Esophagus (tissue), 2 donors: ENCODE data around the gene BOD1. TPM values are rescaled to one million over a fixed set of nuclear protein-coding genes. Genes with fewer than 3 reads are reported as not detected.

Source experiments
- H3K27ac ChIP-seq, 2 donors: one replicate each; pipeline ENCODE4 v1.5.1; 2013; ENCODE audit warnings: low read depth in 2 of 2, mild to moderate bottlenecking in 2 of 2, inconsistent platforms in 1 of 2, low read length in 1 of 2, moderate library complexity in 1 of 2
- H3K27me3 ChIP-seq, 2 donors: one replicate each; pipeline ENCODE4 v1.6.1; 2013; ENCODE audit warnings: low read length in 2 of 2, control low read depth in 1 of 2, mild to moderate bottlenecking in 1 of 2; ENCODE audit not compliant: insufficient read depth in 2 of 2, control insufficient read depth in 1 of 2
- H3K36me3 ChIP-seq, 2 donors: one replicate each; pipeline ENCODE4 v1.6.1; 2013; ENCODE audit warnings: low read length in 1 of 2; ENCODE audit not compliant: control insufficient read depth in 2 of 2, insufficient read depth in 2 of 2
- H3K4me1 ChIP-seq, 2 donors: one replicate each; pipeline ENCODE4 v1.6.1; 2013; ENCODE audit warnings: low read length in 1 of 2; ENCODE audit not compliant: control insufficient read depth in 2 of 2, insufficient read depth in 2 of 2
- H3K4me3 ChIP-seq, 2 donors: one replicate each; pipeline ENCODE4 v1.5.1; 2013; ENCODE audit warnings: low read length in 2 of 2, mild to moderate bottlenecking in 2 of 2, low read depth in 1 of 2, moderate library complexity in 1 of 2
- H3K9me3 ChIP-seq, 2 donors: one replicate each; pipeline ENCODE4 v1.6.1; 2013; ENCODE audit warnings: mild to moderate bottlenecking in 2 of 2, low read depth in 1 of 2, low read length in 1 of 2, moderate library complexity in 1 of 2; ENCODE audit not compliant: control insufficient read depth in 2 of 2, insufficient read depth in 1 of 2
- WGBS, 2 donors: extraction: QIAGEN DNeasy Blood & Tissue Kit; methylation state at CpG; one replicate each; pipeline ENCODE4 v1.1.7; 2013; 5-methylcytosine and 5-hydroxymethylcytosine counted together
- polyA plus RNA-seq, 2 donors: library from polyadenylated mRNA; stranded (reverse); fragments of 200-250 nt; gene quantifications; one replicate each; pipeline ENCODE4 v1.2.3, GENCODE V29; 2013
- donor health status: healthy with polysubstance abuse.
- donor health status: Bipolar disorder and iron deficiency.

Gene BOD1
- polyA plus RNA-seq, 2 donors = 17.3 to 23.3 TPM

GRCh38 chr5:173642191-173642816, 25.9 kb upstream of the BOD1 start:
- Histone ChIP-seq H3K9me3 (no peaks in the 10 kb centered on the region), H3K27ac (no peak overlapping the region), H3K27me3 (no peaks in the 10 kb centered on the region), H3K4me3 (no peak overlapping the region), H3K36me3 (no peaks in the 10 kb centered on the region), H3K4me1 (no peaks in the 10 kb centered on the region)
- 79 to 81% methylated on average over 9 of the region's 9 CpGs for WGBS, 2 donors

- Histone ChIP-seq H3K9me3 (no peaks in the 10 kb centered on the region), H3K36me3 (no peaks in the 10 kb centered on the region), H3K27me3 (no peaks in the 10 kb centered on the region), H3K27ac (no peak overlapping the region), H3K4me3 (no peak overlapping the region), H3K4me1 (no peaks in the 10 kb centered on the region)
- 53 to 62% methylated on average over 4 of the region's 4 CpGs for WGBS, 2 donors
Measured at GRCh38 chr5:173640156-173640804, 23.8 kb upstream of the BOD1 start.

- Histone ChIP-seq H3K36me3 (no peaks in the 10 kb centered on the region), H3K4me1 (peaks cover 0 to 3% of the 10 kb centered on the region in 2 donors), H3K9me3 (no peaks in the 10 kb centered on the region), H3K27me3 (no peaks in the 10 kb centered on the region), H3K27ac (no peak overlapping the region), H3K4me3 (no peak overlapping the region)
- WGBS, 2 donors = 70 to 74% methylated on average over 10 of the region's 10 CpGs
Measured at GRCh38 chr5:173638126-173639040, 21.9 kb upstream of the BOD1 start.

GRCh38 chr5:173637340-173637739, 20.9 kb upstream of the BOD1 start:
- H3K4me1 ChIP-seq = peaks cover 0 to 3% of the 10 kb centered on the region in 2 donors
- 73 to 75% methylated on average over 7 of the region's 7 CpGs for WGBS, 2 donors
- H3K27ac ChIP-seq = no peak overlapping the region
- H3K9me3 ChIP-seq = no peaks in the 10 kb centered on the region
- no peak overlapping the region for H3K4me3 ChIP-seq
- H3K27me3 ChIP-seq = no peaks in the 10 kb centered on the region
- no peaks in the 10 kb centered on the region for H3K36me3 ChIP-seq

- H3K27ac ChIP-seq = no peak overlapping the region
- no peaks in the 10 kb centered on the region for H3K9me3 ChIP-seq
- H3K27me3 ChIP-seq = no peaks in the 10 kb centered on the region
- H3K4me1 ChIP-seq = peaks cover 2 to 3% of the 10 kb centered on the region in 2 donors
- no peaks in the 10 kb centered on the region for H3K36me3 ChIP-seq
- 68 to 75% methylated on average over 4 of the region's 4 CpGs for WGBS, 2 donors
- H3K4me3 ChIP-seq = no peak overlapping the region
Measured at GRCh38 chr5:173634465-173634983, 18.1 kb upstream of the BOD1 start.

GRCh38 chr5:173633304-173633703, 16.9 kb upstream of the BOD1 start:
- peaks cover 2 to 3% of the 10 kb centered on the region in 2 donors for H3K4me1 ChIP-seq
- 67 to 78% methylated on average over 10 of the region's 10 CpGs for WGBS, 2 donors
- no peaks in the 10 kb centered on the region for H3K27me3 ChIP-seq
- peak overlapping the region in 1 of 2 donors; percentile 13 for H3K27ac ChIP-seq
- no peak overlapping the region for H3K4me3 ChIP-seq
- no peaks in the 10 kb centered on the region for H3K9me3 ChIP-seq
- H3K36me3 ChIP-seq = no peaks in the 10 kb centered on the region

GRCh38 chr5:173631478-173631877, 15.0 kb upstream of the BOD1 start:
- peaks cover 2 to 3% of the 10 kb centered on the region in 2 donors for H3K4me1 ChIP-seq
- no peak overlapping the region for H3K27ac ChIP-seq
- no peaks in the 10 kb centered on the region for H3K9me3 ChIP-seq
- no peaks in the 10 kb centered on the region for H3K36me3 ChIP-seq
- H3K27me3 ChIP-seq = no peaks in the 10 kb centered on the region
- 67% methylated on average over 3 of the region's 3 CpGs for WGBS, 2 donors
- no peak overlapping the region for H3K4me3 ChIP-seq

GRCh38 chr5:173630724-173631365, 14.4 kb upstream of the BOD1 start:
- Histone ChIP-seq H3K4me1 (peaks cover 2 to 3% of the 10 kb centered on the region in 2 donors), H3K27ac (no peak overlapping the region), H3K9me3 (no peaks in the 10 kb centered on the region), H3K4me3 (no peak overlapping the region), H3K27me3 (no peaks in the 10 kb centered on the region), H3K36me3 (no peaks in the 10 kb centered on the region)
- 56 to 61% methylated on average over 6 of the region's 6 CpGs for WGBS, 2 donors

- no peak overlapping the region for H3K27ac ChIP-seq
- H3K4me1 ChIP-seq = peaks cover 2 to 3% of the 10 kb centered on the region in 2 donors
- H3K4me3 ChIP-seq = no peak overlapping the region
- WGBS, 2 donors = 51 to 69% methylated on average over 1 of the region's 1 CpG
- H3K27me3 ChIP-seq = no peaks in the 10 kb centered on the region
- no peaks in the 10 kb centered on the region for H3K36me3 ChIP-seq
- no peaks in the 10 kb centered on the region for H3K9me3 ChIP-seq
Measured at GRCh38 chr5:173629628-173630027, 13.2 kb upstream of the BOD1 start.
